GM12878 (cell line): ENCODE results near the gene CFAP299. TPM values are rescaled to one million over a fixed set of nuclear protein-coding genes. Genes with fewer than 3 reads are reported as not detected.

Source experiments
- ATAC-seq: fragments of 200-7000 bp; cut with Tn5 transposase; 3 replicates; pipeline ENCODE4 v1.9.1; 2020; ENCODE audit warnings: mild to moderate bottlenecking, moderate library complexity
- BruUV-seq: library from RNA; stranded (reverse); fragments of 400-500 nt; replicated peaks from 2 replicates; lab custom pipeline; 2021; lab: Mats Ljungman, UMichigan
- CTCF ChIA-PET: fragments of 300-600 bp; sonication (Branson Sonifier 250); formaldehyde crosslinking; extraction: SDS; loops from one replicate; lab custom pipeline; 2021; ENCODE audit warnings: inconsistent platforms; lab: Yijun Ruan, JAX
- POLR2A ChIA-PET: fragments of 350-600 bp; formaldehyde crosslinking; extraction: SDS; loops from one replicate; lab custom pipeline; 2021; ENCODE audit warnings: inconsistent platforms; lab: Charles Lee
- RAD21 ChIA-PET: fragments of 300-600 bp; sonication (Branson Sonifier 250); formaldehyde crosslinking; loops from one replicate; lab custom pipeline; 2023; ENCODE audit warnings: antibody characterized with exemption; ENCODE audit not compliant: unreplicated experiment; lab: Charles Lee
- SMC1A ChIA-PET: fragments of 300-600 bp; sonication (Branson Sonifier 250); formaldehyde crosslinking; loops from one replicate; lab custom pipeline; 2023; ENCODE audit not compliant: unreplicated experiment, uncharacterized antibody; lab: Charles Lee
- DNase-seq: peaks from one replicate; pipeline ENCODE4 v3.0.0-alpha.2; 2011; ENCODE audit warnings: low read depth, low spot score
- FAIRE-seq: peaks from 3 replicates; lab custom pipeline; 2011; peaks lifted over from hg19 to GRCh38; lab: Jason Lieb, UNC
- H2AFZ ChIP-seq: 2 replicates; pipeline ENCODE4 v1.6.0; 2011; ENCODE audit warnings: low read depth, low read length, control low read depth; ENCODE audit not compliant: control insufficient read depth
- H3K27ac ChIP-seq: 2 replicates; pipeline ENCODE4 v1.5.1; 2011; ENCODE audit warnings: control low read depth; ENCODE audit not compliant: control insufficient read depth, insufficient read depth
- H3K27me3 ChIP-seq, 2 experiments: replicated peaks in 1 of 2; 2 replicates each; pipeline versions ENCODE4 v1.6.0 to v1.6.1; 2011; ENCODE audit warnings: low read length in 1 of 2; ENCODE audit not compliant: control insufficient read depth in 2 of 2, insufficient read depth in 2 of 2
- H3K36me3 ChIP-seq, 2 experiments: 2 replicates each; pipeline ENCODE4 v1.5.1; 2011; ENCODE audit warnings: low read length in 1 of 2; ENCODE audit not compliant: control insufficient read depth in 2 of 2, insufficient read depth in 2 of 2
- H3K4me1 ChIP-seq: 2 replicates; pipeline ENCODE4 v1.6.1; 2011; ENCODE audit warnings: mild to moderate bottlenecking, low read length, moderate library complexity, mixed read lengths; ENCODE audit not compliant: control insufficient read depth, insufficient read depth
- H3K4me2 ChIP-seq: 2 replicates; pipeline ENCODE4 v1.6.0; 2011; ENCODE audit warnings: control low read depth; ENCODE audit not compliant: control insufficient read depth, insufficient read depth
- H3K4me3 ChIP-seq: fragments of 200-600 bp; sonication (generic); 2 replicates; pipeline ENCODE4 v1.5.1; 2016
- H3K79me2 ChIP-seq: 2 replicates; pipeline ENCODE4 v1.6.0; 2011; ENCODE audit warnings: low read length; ENCODE audit not compliant: control insufficient read depth, insufficient read depth
- H3K9ac ChIP-seq: 2 replicates; pipeline ENCODE4 v1.8.0; 2011; ENCODE audit warnings: low read length, control low read depth, mixed read lengths; ENCODE audit not compliant: control insufficient read depth, insufficient read depth
- H3K9me3 ChIP-seq: replicated peaks from 3 replicates; pipeline ENCODE4 v1.5.1; 2011; ENCODE audit warnings: mild to moderate bottlenecking, low read length; ENCODE audit not compliant: control insufficient read depth, insufficient read depth
- H4K20me1 ChIP-seq: 2 replicates; pipeline ENCODE4 v1.6.0; 2011; ENCODE audit not compliant: control insufficient read depth, insufficient read depth
- ATF3 ChIP-seq: IDR thresholded peaks from 2 replicates; pipeline ENCODE4 v1.6.1; 2011; ENCODE audit warnings: low read depth, mild to moderate bottlenecking, low read length, moderate library complexity, borderline replicate concordance; ENCODE audit errors: extremely low read depth
- CUX1 ChIP-seq: IDR thresholded peaks from 2 replicates; pipeline ENCODE4 v1.6.1; 2012; ENCODE audit warnings: improper control_type of control experiment, low read depth, low read length; ENCODE audit not compliant: insufficient replicate concordance
- ELK1 ChIP-seq: IDR thresholded peaks from 2 replicates; pipeline ENCODE4 v1.6.1; 2012; ENCODE audit warnings: low read depth, low read length, improper control_type of control experiment
- FOXM1 ChIP-seq: IDR thresholded peaks from 2 replicates; pipeline ENCODE4 v1.6.1; 2012; ENCODE audit warnings: low read depth, mild to moderate bottlenecking, inconsistent platforms, low read length, moderate library complexity
- GABPA ChIP-seq: IDR thresholded peaks from 2 replicates; pipeline ENCODE4 v1.6.1; 2014; ENCODE audit warnings: antibody characterized with exemption, low read depth, mild to moderate bottlenecking, inconsistent platforms
- JUND ChIP-seq: IDR thresholded peaks from 2 replicates; pipeline ENCODE4 v1.6.1; 2012; ENCODE audit warnings: low read depth, mild to moderate bottlenecking, low read length, improper control_type of control experiment, moderate library complexity
- NR2F1 ChIP-seq: fragments of 450-650 bp; conservative IDR thresholded peaks from 2 replicates; pipeline ENCODE4 v1.6.1; 2017; ENCODE audit warnings: mild to moderate bottlenecking
- RELA ChIP-seq: fragments of 450-650 bp; IDR thresholded peaks from 2 replicates; pipeline ENCODE4 v1.8.0; 2014; ENCODE audit warnings: borderline replicate concordance; ENCODE audit not compliant: partially characterized antibody
- SREBF2 ChIP-seq: IDR thresholded peaks from 2 replicates; pipeline ENCODE4 v1.6.1; 2012; ENCODE audit warnings: mild to moderate bottlenecking, low read length
- ZNF24 ChIP-seq: fragments of 450-650 bp; IDR thresholded peaks from 2 replicates; pipeline ENCODE4 v1.6.1; 2017; ENCODE audit warnings: antibody characterized with exemption, mild to moderate bottlenecking
- in situ Hi-C: fragments of 300-500 bp; cut with MboI; formaldehyde crosslinking; loops from 9 replicates; pipeline ENCODE4 v1.14.3; 2018; ENCODE audit warnings: mixed read lengths
- intact Hi-C: fragments of 100-400 bp; cut with micrococcal nuclease; formaldehyde crosslinking; loops from one replicate; pipeline ENCODE4 v1.14.2; 2022; ENCODE audit not compliant: unreplicated experiment
- polyA plus RNA-seq, 11 experiments: library from polyadenylated mRNA; depleted of rRNA in 4 of 11; unstranded in 6 of 11; stranded (reverse) in 5 of 11; fragments of >200 nt; fragmentation: Nextera tagmentation in 4 of 11; fragmentation: Illumina TruSeq in 1 of 11; extraction: Ambion mirVana in 4 of 11; extraction: Trizol in 1 of 11; gene quantifications; 1 replicate in 1 of 11; 2 replicates in 10 of 11; pipeline versions ENCODE4 v1.2.1 to v1.2.3, GENCODE V29; 2011 to 2016; ENCODE audit warnings: inconsistent platforms in 2 of 11, missing spikeins in 2 of 11, low read depth in 1 of 11
- total RNA-seq, 4 experiments: library from RNA; depleted of rRNA in 3 of 4; stranded (reverse); fragments of >200 nt in 3 of 4; fragmentation: Illumina TruSeq in 1 of 4; extraction: Trizol in 1 of 4; gene quantifications; 2 replicates each; pipeline versions ENCODE4 v1.2.1 to v1.2.3, GENCODE V29; 2013 to 2021

Gene CFAP299
- total and polyA plus RNA-seq, 10 of the 15 experiments (the other 5 are each of a cell fraction or from before 2014, with no cell fraction given) = 0.06 to 0.34 TPM; not detected in 8

GRCh38 chr4:80751200-80751599 is 415.7 kb downstream of the CFAP299 start:
- DNase-seq = no peak
- H3K27ac ChIP-seq = no peak overlapping the region
- CTCF ChIA-PET = interaction anchor here (2.0 kb wide), 1 partner anchor 12 kb away, joined by 4 read pairs; no protein-coding TSS in a partner anchor
- POLR2A ChIA-PET = no interaction called here
- H3K4me1 ChIP-seq = no peaks in the 10 kb centered on the region
- H3K4me2 ChIP-seq = no peak overlapping the region
- no peak overlapping the region for H3K4me3 ChIP-seq
- in situ Hi-C loops (no loop called here), intact Hi-C loops (no loop called here)
- no TSS peak for BruUV-seq
- H4K20me1 ChIP-seq = no peaks in the 10 kb centered on the region
- no peaks in the 10 kb centered on the region for H3K79me2 ChIP-seq
- H3K27me3 ChIP-seq = no peaks in the 10 kb centered on the region
- RAD21 ChIA-PET = no interaction called here
- SMC1A ChIA-PET = no interaction called here
- no peak for TF ChIP-seq FOXM1
- no peak for TF ChIP-seq CUX1
- TF ChIP-seq NR2F1 = no peak
- TF ChIP-seq RELA = no peak
- no peak for TF ChIP-seq ZNF24
- TF ChIP-seq ELK1 = no peak
- TF ChIP-seq SREBF2 = no peak
- TF ChIP-seq GABPA = no peak
- TF ChIP-seq ATF3 = no peak
- TF ChIP-seq JUND = no peak
- no peak overlapping the region for H3K9ac ChIP-seq
- no peaks in the 10 kb centered on the region for H3K9me3 ChIP-seq
- H3K36me3 ChIP-seq = no peaks in the 10 kb centered on the region
- no peak for ATAC-seq
- no peak for FAIRE-seq
- no peak overlapping the region for H2AFZ ChIP-seq
